ENCODE data around the gene ACVR2B.

Gene ACVR2B

GRCh38 chr3:38534180-38534579 lies 80.5 kb downstream of the ACVR2B start:
- DNase-seq: no peak
- Histone ChIP-seq H3K9me3 (no peaks in the 10 kb centered on the region), H3K27me3 (no peaks in the 10 kb centered on the region), H3K4me3 (ENCODE audit: low read depth, low read length) (no peak overlapping the region), H3K36me3 (no peaks in the 10 kb centered on the region), H3K4me1 (peaks cover 4% of the 10 kb centered on the region; the same call in 1 of the 2 replicates)
- TF ChIP-seq CTCF (IDR thresholded peaks at IDR 0.05; ENCODE audit: low read depth, low read length): no peak

DNA sequence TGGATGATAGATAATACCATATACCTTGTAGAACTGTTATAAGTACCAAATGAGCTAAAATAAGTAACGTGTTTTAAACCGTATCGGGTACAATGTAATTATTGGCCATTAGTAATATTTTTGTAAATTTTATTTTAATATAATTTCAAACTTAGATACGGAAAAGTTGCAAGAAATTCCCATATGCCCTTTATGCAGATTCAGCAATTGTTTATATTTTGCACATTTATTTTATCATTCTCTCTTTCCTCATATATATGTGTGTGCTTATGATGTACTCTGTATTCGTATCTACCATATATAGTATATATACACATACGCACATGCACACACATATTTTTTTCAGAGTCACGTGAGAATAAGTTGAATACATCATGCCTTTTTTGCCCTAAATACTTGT lies 80.9 kb downstream of the ACVR2B start:
- no peak for TF ChIP-seq CTCF (IDR thresholded peaks at IDR 0.05; ENCODE audit: low read depth, low read length)
- no peaks in the 10 kb centered on the region for H3K36me3 ChIP-seq
- no peaks in the 10 kb centered on the region for H3K9me3 ChIP-seq
- peaks cover 4% of the 10 kb centered on the region; the same call in 1 of the 2 replicates for H3K4me1 ChIP-seq
- no peak for DNase-seq
- H3K27me3 ChIP-seq: no peaks in the 10 kb centered on the region
- no peak overlapping the region for H3K4me3 ChIP-seq (ENCODE audit: low read depth, low read length)

DNA sequence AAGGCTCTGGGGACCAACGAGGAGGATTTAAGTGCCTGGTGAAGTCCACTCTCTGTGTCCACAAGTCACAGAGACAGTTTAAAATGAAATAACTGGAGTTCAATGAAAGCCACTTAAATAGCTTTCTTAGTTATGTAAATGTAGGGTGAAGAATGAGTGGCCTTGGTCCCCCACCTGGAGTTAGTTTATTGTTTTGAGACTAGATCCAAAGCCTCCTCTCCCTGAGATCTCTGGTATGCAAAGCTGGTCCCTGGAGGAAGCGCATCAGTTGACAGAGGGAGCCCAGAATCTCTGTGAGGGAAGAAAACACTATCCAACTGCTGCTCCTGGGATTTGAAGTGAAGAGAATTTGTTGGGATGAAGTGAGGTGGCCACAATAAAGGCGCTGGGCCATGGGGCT lies 83.0 kb downstream of the ACVR2B start:
- Histone ChIP-seq H3K9me3 (no peaks in the 10 kb centered on the region), H3K4me1 (peaks cover 8% of the 10 kb centered on the region), H3K27me3 (no peaks in the 10 kb centered on the region), H3K36me3 (no peaks in the 10 kb centered on the region), H3K4me3 (ENCODE audit: low read depth, low read length) (no peak overlapping the region)
- TF ChIP-seq CTCF (IDR thresholded peaks at IDR 0.05; ENCODE audit: low read depth, low read length): no peak
- DNase-seq: no peak

DNA sequence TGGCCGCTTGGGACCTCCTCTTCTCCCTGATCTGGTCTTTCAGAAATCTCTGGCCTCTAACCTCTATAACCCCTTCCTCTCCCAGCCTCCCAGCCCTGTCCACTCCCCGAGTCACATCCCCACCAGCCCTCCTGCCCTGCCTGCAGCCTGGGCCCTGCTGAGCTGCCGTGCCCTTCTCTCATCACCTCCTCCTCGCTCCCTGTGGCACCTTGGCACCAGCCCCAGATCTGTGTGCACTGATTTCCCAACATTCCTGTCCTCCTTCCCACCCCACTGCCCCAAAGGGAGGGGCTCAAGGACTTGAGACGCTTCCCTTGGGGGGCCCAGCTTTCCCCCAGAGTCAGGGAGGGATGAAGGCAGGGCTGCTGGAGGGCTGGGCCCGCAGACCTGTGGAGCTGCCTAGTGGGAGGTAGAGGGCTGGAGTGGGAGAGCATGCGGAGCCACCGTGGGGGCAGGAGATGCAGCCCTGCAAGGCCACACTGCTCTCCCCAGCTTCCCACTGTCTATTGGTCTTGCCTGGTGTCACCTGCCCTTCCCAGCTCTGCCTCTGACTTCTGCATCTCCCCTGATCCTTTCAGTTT lies 85.2 kb downstream of the ACVR2B start:
- no peaks in the 10 kb centered on the region for H3K36me3 ChIP-seq
- no peak for DNase-seq
- no peaks in the 10 kb centered on the region for H3K27me3 ChIP-seq
- H3K9me3 ChIP-seq: no peaks in the 10 kb centered on the region
- no peak overlapping the region for H3K4me3 ChIP-seq (ENCODE audit: low read depth, low read length)
- no peak for TF ChIP-seq CTCF (IDR thresholded peaks at IDR 0.05; ENCODE audit: low read depth, low read length)
- H3K4me1 ChIP-seq: peaks cover 9% of the 10 kb centered on the region

- TF ChIP-seq CTCF (IDR thresholded peaks at IDR 0.05; ENCODE audit: low read depth, low read length): no peak
- H3K9me3 ChIP-seq: no peaks in the 10 kb centered on the region
- peaks cover 9% of the 10 kb centered on the region for H3K4me1 ChIP-seq
- no peaks in the 10 kb centered on the region for H3K27me3 ChIP-seq
- H3K36me3 ChIP-seq: no peaks in the 10 kb centered on the region
- peak; percentile 62 for DNase-seq
- no peak overlapping the region for H3K4me3 ChIP-seq (ENCODE audit: low read depth, low read length)
Observed at GRCh38 chr3:38541806-38542205, 88.1 kb downstream of the ACVR2B start.
